Spleen (tissue), 11 donors: Measurements from ENCODE around the gene DDAH1. TPM values are rescaled to one million over a fixed set of nuclear protein-coding genes. Genes with fewer than 3 reads are reported as not detected.

Experiments used
- DNase-seq: peaks from one replicate; pipeline ENCODE4 v3.0.0-alpha.2; 2020
- H3K27ac ChIP-seq, 8 donors: fragments of 200-600 bp; sonication (generic) in 7 of 8; 1 replicate in 4 of 8; 2 replicates in 4 of 8; pipeline versions ENCODE4 v1.5.0 to v1.8.0; 2016 to 2021; ENCODE audit warnings: inconsistent platforms in 4 of 8, mild to moderate bottlenecking in 4 of 8, moderate library complexity in 1 of 8
- H3K27me3 ChIP-seq, 7 donors: fragments of 200-600 bp; sonication (generic) in 6 of 7; replicated peaks in 1 of 7; 1 replicate in 4 of 7; 2 replicates in 3 of 7; pipeline versions ENCODE4 v1.5.0 to v1.8.0; 2016 to 2021; ENCODE audit warnings: inconsistent platforms in 3 of 7, mild to moderate bottlenecking in 1 of 7
- H3K36me3 ChIP-seq, 6 donors: fragments of 200-600 bp; sonication (generic) in 5 of 6; 1 replicate in 4 of 6; 2 replicates in 2 of 6; pipeline versions ENCODE4 v1.5.0 to v1.8.0; 2016 to 2021; ENCODE audit warnings: inconsistent platforms in 2 of 6
- H3K4me1 ChIP-seq, 6 donors: fragments of 200-600 bp; sonication (generic) in 5 of 6; 1 replicate in 3 of 6; 2 replicates in 3 of 6; pipeline versions ENCODE4 v1.5.0 to v1.8.0; 2016 to 2021; ENCODE audit warnings: inconsistent platforms in 3 of 6
- H3K4me3 ChIP-seq, 8 donors: fragments of 200-600 bp; sonication (generic) in 7 of 8; 1 replicate in 4 of 8; 2 replicates in 4 of 8; pipeline versions ENCODE4 v1.5.0 to v1.8.0; 2016 to 2021; ENCODE audit warnings: inconsistent platforms in 4 of 8, mild to moderate bottlenecking in 4 of 8, moderate library complexity in 2 of 8
- H3K9me3 ChIP-seq, 8 donors: fragments of 200-600 bp; sonication (generic) in 7 of 8; 1 replicate in 4 of 8; 2 replicates in 4 of 8; pipeline versions ENCODE4 v1.5.0 to v1.8.0; 2016 to 2021; ENCODE audit warnings: inconsistent platforms in 4 of 8
- CTCF ChIP-seq, 11 experiments: fragments of 200-600 bp in 7 of 11; fragments of 450-650 bp in 4 of 11; sonication (generic) in 4 of 11; IDR thresholded peaks in 8 of 11; conservative IDR thresholded peaks in 3 of 11; 1 replicate in 7 of 11; 2 replicates in 4 of 11; pipeline versions ENCODE4 v1.4.0 to v1.8.0; 2016 to 2021; ENCODE audit warnings: antibody characterized with exemption in 11 of 11, inconsistent platforms in 4 of 11, mild to moderate bottlenecking in 1 of 11
- POLR2A ChIP-seq, 3 donors: fragments of 450-650 bp; IDR thresholded peaks; one replicate each; pipeline ENCODE4 v1.5.1; 2017; ENCODE audit warnings: antibody characterized with exemption in 3 of 3, mild to moderate bottlenecking in 1 of 3
- POLR2AphosphoS5 ChIP-seq, 3 donors: sonication (generic); formaldehyde crosslinking; IDR thresholded peaks; one replicate each; pipeline ENCODE4 v1.5.1; 2017; ENCODE audit warnings: antibody characterized with exemption in 3 of 3
- WGBS, 5 donors: extraction: QIAGEN DNeasy Blood & Tissue Kit in 3 of 5; methylation state at CpG; one replicate each; pipeline versions ENCODE4 v1.1.5 to v1.1.7; 2013 to 2018; 5-methylcytosine and 5-hydroxymethylcytosine counted together
- intact Hi-C: fragments of 100-400 bp; cut with DNase I; formaldehyde crosslinking; loops from one replicate; pipeline ENCODE4 v1.15.0; 2023; ENCODE audit warnings: low total_unique reads
- polyA plus RNA-seq, 3 donors: library from polyadenylated mRNA; stranded (reverse); fragments of 200-250 nt; gene quantifications; one replicate each; pipeline ENCODE4 v1.2.1, GENCODE V29; 2013
- total RNA-seq, 7 donors: library from RNA; depleted of rRNA in 3 of 7; stranded (reverse); fragments of >200 nt in 3 of 7; fragmentation: NEBNext Ultra II Directional in 4 of 7; extraction: Animal tissue kit (Norgen Biotek cat#: 25700) in 4 of 7; gene quantifications; one replicate each; pipeline versions ENCODE4 v1.1.0 to v1.2.1, GENCODE V29; 2016 to 2021
- donor health status: healthy with polysubstance abuse.
- donor health status: DM: no; HTN: no; CAD: no; lungs with moderate emphysema.
- donor health status: DM: no; HTN: no; CAD: no.
- donor health status: Bipolar disorder and iron deficiency.
- donor health status: healthy.
- donor health status: DM: no; HTN: no; CAD: no.
- donor health status: DM: yes; HTN: yes; CAD: no.

DDAH1 gene
- total and polyA plus RNA-seq, 10 donors, result 1.8 to 19.8 (median 13.7) TPM

GRCh38 chr1:85445906-85446305, 19.1 kb downstream of the DDAH1 start:
- peak overlapping the region in 3 of 8 donors; percentile 67 to 70 (median 67) for H3K27ac ChIP-seq
- no peaks in the 10 kb centered on the region for H3K27me3 ChIP-seq
- 90 to 95% (median 93%) methylated on average over 3 of the region's 3 CpGs for WGBS, 5 donors

GRCh38 chr1:85444381-85444780, 20.6 kb downstream of the DDAH1 start:
- peaks cover 0 to 21% (median 2%) of the 10 kb centered on the region in 6 donors for H3K4me1 ChIP-seq
- H3K36me3 ChIP-seq, result no peaks in the 10 kb centered on the region
- no peak overlapping the region for H3K4me3 ChIP-seq
- no peak overlapping the region for H3K27ac ChIP-seq
- intact Hi-C loops, result no loop called here
- DNase-seq, result no peak
- 78 to 92% (median 81%) methylated on average over 1 of the region's 1 CpG for WGBS, 5 donors
- TF ChIP-seq POLR2A (IDR thresholded peaks at IDR 0.05) (no peak), POLR2AphosphoS5 (IDR thresholded peaks at IDR 0.05) (no peak)
- no peaks in the 10 kb centered on the region for H3K9me3 ChIP-seq
- H3K27me3 ChIP-seq, result no peaks in the 10 kb centered on the region

More at GRCh38 chr1:85445906-85446305, 19.1 kb downstream of the DDAH1 start:
- intact Hi-C loops, result no loop called here
- Histone ChIP-seq H3K4me3 (no peak overlapping the region), H3K4me1 (peaks cover 0 to 17% (median 0%) of the 10 kb centered on the region in 6 donors), H3K9me3 (no peaks in the 10 kb centered on the region), H3K36me3 (no peaks in the 10 kb centered on the region)
- no peak for DNase-seq
- TF ChIP-seq POLR2AphosphoS5 (IDR thresholded peaks at IDR 0.05) (no peak), CTCF (IDR thresholded peaks at IDR 0.05 in 8 of 11, conservative IDR thresholded peaks at IDR 0.05 in 3 of 11) (no peak), POLR2A (IDR thresholded peaks at IDR 0.05) (no peak)

- H3K9me3 ChIP-seq, result no peaks in the 10 kb centered on the region
- TF ChIP-seq POLR2AphosphoS5 (IDR thresholded peaks at IDR 0.05) (no peak), POLR2A (IDR thresholded peaks at IDR 0.05) (no peak), CTCF (IDR thresholded peaks at IDR 0.05 in 8 of 11, conservative IDR thresholded peaks at IDR 0.05 in 3 of 11) (no peak)
- peaks cover 0 to 7% (median 0%) of the 10 kb centered on the region in 6 donors for H3K4me1 ChIP-seq
- no peaks in the 10 kb centered on the region for H3K36me3 ChIP-seq
- peak overlapping the region in 4 of 8 donors; percentile 22 to 45 (median 34) for H3K27ac ChIP-seq
- WGBS, 5 donors, result 29 to 46% (median 33%) methylated on average over 3 of the region's 3 CpGs
- no peaks in the 10 kb centered on the region for H3K27me3 ChIP-seq
- H3K4me3 ChIP-seq, result no peak overlapping the region
- no peak for DNase-seq
- intact Hi-C loops, result no loop called here
Observed at GRCh38 chr1:85440612-85441011, 24.3 kb downstream of the DDAH1 start.

GRCh38 chr1:85438353-85438752, 26.6 kb downstream of the DDAH1 start:
- intact Hi-C loops, result no loop called here
- Histone ChIP-seq H3K9me3 (no peaks in the 10 kb centered on the region), H3K36me3 (no peaks in the 10 kb centered on the region), H3K27me3 (no peaks in the 10 kb centered on the region), H3K4me1 (peaks cover 0 to 7% (median 0%) of the 10 kb centered on the region in 6 donors), H3K4me3 (no peak overlapping the region), H3K27ac (peak overlapping the region in 6 of 8 donors; percentile 36 to 71 (median 50))
- no peak for TF ChIP-seq POLR2A (IDR thresholded peaks at IDR 0.05)
- peak in 1 of 3 donors; percentile 66 for TF ChIP-seq POLR2AphosphoS5 (IDR thresholded peaks at IDR 0.05)
- WGBS, 5 donors, result 51 to 76% (median 68%) methylated on average over 2 of the region's 2 CpGs
- DNase-seq, result no peak

- no peak for DNase-seq
- TF ChIP-seq CTCF (IDR thresholded peaks at IDR 0.05 in 8 of 11, conservative IDR thresholded peaks at IDR 0.05 in 3 of 11) (no peak), POLR2AphosphoS5 (IDR thresholded peaks at IDR 0.05) (no peak), POLR2A (IDR thresholded peaks at IDR 0.05) (no peak)
- H3K36me3 ChIP-seq, result no peaks in the 10 kb centered on the region
- WGBS, 5 donors, result 88 to 99% (median 96%) methylated on average over 3 of the region's 3 CpGs
- peak overlapping the region in 4 of 8 donors; percentile 43 to 71 (median 53) for H3K27ac ChIP-seq
- H3K4me3 ChIP-seq, result no peak overlapping the region
- no peaks in the 10 kb centered on the region for H3K27me3 ChIP-seq
- H3K9me3 ChIP-seq, result no peaks in the 10 kb centered on the region
- peaks cover 0 to 7% (median 0%) of the 10 kb centered on the region in 6 donors for H3K4me1 ChIP-seq
- intact Hi-C loops, result no loop called here
Observed at GRCh38 chr1:85437139-85437538, 27.8 kb downstream of the DDAH1 start.
